Measurements from ENCODE around the gene HCK. TPM values are rescaled to one million over a fixed set of nuclear protein-coding genes. Genes with fewer than 3 reads are reported as not detected.
A peak's percentile ranks its signal among the peaks of the same experiment; 100 is the strongest.

The HCK gene
- total RNA-seq, 1 donor from 2014 or later, result not detected

- DNase-seq (ENCODE audit: low spot score, unreplicated experiment), result no peak
Observed at GRCh38 chr20:32135983-32136515, 84.0 kb downstream of the HCK start.

GRCh38 chr20:32138921-32139320 lies 86.9 kb downstream of the HCK start:
- DNase-seq (ENCODE audit: low spot score, unreplicated experiment), result no peak
- Mint-ChIP-seq H3K27me3 (no peaks in the 10 kb centered on the region), H3K4me3 (ENCODE audit: low read depth) (no peak overlapping the region), H3K4me1 (ENCODE audit: low read depth) (no peaks in the 10 kb centered on the region), H3K36me3 (ENCODE audit: insufficient read depth) (peaks cover 35% of the 10 kb centered on the region), H3K27ac (no peak overlapping the region), H3K9me3 (ENCODE audit: low read depth) (no peaks in the 10 kb centered on the region)
- no peak for TF ChIP-seq CTCF (IDR thresholded peaks at IDR 0.05; ENCODE audit: unreplicated experiment)

More at GRCh38 chr20:32135983-32136515, 84.0 kb downstream of the HCK start:
- Mint-ChIP-seq H3K4me1 (ENCODE audit: low read depth) (peaks cover 3% of the 10 kb centered on the region), H3K36me3 (ENCODE audit: insufficient read depth) (peaks cover 16% of the 10 kb centered on the region), H3K27ac (no peak overlapping the region), H3K27me3 (no peaks in the 10 kb centered on the region), H3K4me3 (ENCODE audit: low read depth) (no peak overlapping the region), H3K9me3 (ENCODE audit: low read depth) (no peaks in the 10 kb centered on the region)
- no peak for TF ChIP-seq CTCF (IDR thresholded peaks at IDR 0.05; ENCODE audit: unreplicated experiment)

GRCh38 chr20:32139947-32140346 lies 87.9 kb downstream of the HCK start:
- Mint-ChIP-seq H3K36me3 (ENCODE audit: insufficient read depth) (peaks cover 40% of the 10 kb centered on the region), H3K4me1 (ENCODE audit: low read depth) (no peaks in the 10 kb centered on the region), H3K4me3 (ENCODE audit: low read depth) (no peak overlapping the region), H3K9me3 (ENCODE audit: low read depth) (no peaks in the 10 kb centered on the region), H3K27ac (no peak overlapping the region), H3K27me3 (no peaks in the 10 kb centered on the region)
- no peak for DNase-seq (ENCODE audit: low spot score, unreplicated experiment)
- no peak for TF ChIP-seq CTCF (IDR thresholded peaks at IDR 0.05; ENCODE audit: unreplicated experiment)

GRCh38 chr20:32140603-32141002 lies 88.6 kb downstream of the HCK start:
- H3K4me1 Mint-ChIP-seq (ENCODE audit: low read depth), result no peaks in the 10 kb centered on the region
- no peaks in the 10 kb centered on the region for H3K9me3 Mint-ChIP-seq (ENCODE audit: low read depth)
- TF ChIP-seq CTCF (IDR thresholded peaks at IDR 0.05; ENCODE audit: unreplicated experiment), result no peak
- no peak overlapping the region for H3K4me3 Mint-ChIP-seq (ENCODE audit: low read depth)
- no peak for DNase-seq (ENCODE audit: low spot score, unreplicated experiment)
- no peaks in the 10 kb centered on the region for H3K27me3 Mint-ChIP-seq
- H3K27ac Mint-ChIP-seq, result peak overlapping the region; percentile 34
- H3K36me3 Mint-ChIP-seq (ENCODE audit: insufficient read depth), result peaks cover 45% of the 10 kb centered on the region

- TF ChIP-seq CTCF (IDR thresholded peaks at IDR 0.05; ENCODE audit: unreplicated experiment), result no peak
- peak overlapping the region; percentile 26 for H3K27ac Mint-ChIP-seq
- no peak overlapping the region for H3K4me3 Mint-ChIP-seq (ENCODE audit: low read depth)
- no peaks in the 10 kb centered on the region for H3K9me3 Mint-ChIP-seq (ENCODE audit: low read depth)
- H3K36me3 Mint-ChIP-seq (ENCODE audit: insufficient read depth), result peaks cover 52% of the 10 kb centered on the region
- H3K4me1 Mint-ChIP-seq (ENCODE audit: low read depth), result no peaks in the 10 kb centered on the region
- no peaks in the 10 kb centered on the region for H3K27me3 Mint-ChIP-seq
- DNase-seq (ENCODE audit: low spot score, unreplicated experiment), result no peak
Observed at GRCh38 chr20:32141465-32141980, 89.5 kb downstream of the HCK start.
